ENCODE measurements around the gene INSL3.

- TF ChIP-seq CTCF (IDR thresholded peaks at IDR 0.05; ENCODE audit: low read depth, low read length, missing input control): no peak
- TF ChIP-seq TAF1 (conservative IDR thresholded peaks at IDR 0.05): no peak
- no peak for TF ChIP-seq GABPA (IDR thresholded peaks at IDR 0.05 in 1 of 2, conservative IDR thresholded peaks at IDR 0.05 in 1 of 2)
- no peak for TF ChIP-seq YY1 (IDR thresholded peaks at IDR 0.05)
- no peak for TF ChIP-seq REST (IDR thresholded peaks at IDR 0.05)
- no peak for TF ChIP-seq RAD21 (IDR thresholded peaks at IDR 0.05)
- TF ChIP-seq RXRA (IDR thresholded peaks at IDR 0.05): no peak
- TF ChIP-seq ZBTB33 (IDR thresholded peaks at IDR 0.05): no peak
- TF ChIP-seq SP1 (IDR thresholded peaks at IDR 0.05): no peak
- no peak for TF ChIP-seq FOXA1 (IDR thresholded peaks at IDR 0.05)
- TF ChIP-seq JUND (IDR thresholded peaks at IDR 0.05): no peak
- no peak for TF ChIP-seq NR2F2 (IDR thresholded peaks at IDR 0.05)
- TF ChIP-seq MAX (IDR thresholded peaks at IDR 0.05): no peak
Measured at GRCh38 chr19:17837972-17838371, 16.7 kb upstream of the INSL3 start.

Measured in liver (tissue), 3 donors.